Vagina (tissue), 2 donors: ENCODE results near the gene EIF3D. TPM values are rescaled to one million over a fixed set of nuclear protein-coding genes. Genes with fewer than 3 reads are reported as not detected.

Source experiments
- DNase-seq, 2 donors: peaks; one replicate each; pipeline ENCODE4 v3.0.0-alpha.2; 2017; ENCODE audit errors: extremely low spot score in 2 of 2
- H3K27ac ChIP-seq: fragments of 200-600 bp; sonication (generic); one replicate; pipeline ENCODE4 v1.5.1; 2019
- H3K27me3 ChIP-seq: fragments of 200-600 bp; sonication (generic); one replicate; pipeline ENCODE4 v1.5.1; 2019
- H3K36me3 ChIP-seq, 2 donors: fragments of 200-600 bp; sonication (generic); one replicate each; pipeline ENCODE4 v1.5.1; 2017 to 2019
- H3K4me1 ChIP-seq: fragments of 200-600 bp; sonication (generic); one replicate; pipeline ENCODE4 v1.5.1; 2019
- H3K4me3 ChIP-seq, 2 donors: fragments of 200-600 bp; sonication (generic); 1 replicate in 1 of 2; 2 replicates in 1 of 2; pipeline ENCODE4 v1.5.1; 2016 to 2019
- H3K9me3 ChIP-seq: fragments of 200-600 bp; sonication (generic); one replicate; pipeline ENCODE4 v1.5.1; 2019
- POLR2A ChIP-seq, 2 donors: fragments of 450-650 bp; IDR thresholded peaks; one replicate each; pipeline ENCODE4 v1.6.1; 2017; ENCODE audit warnings: antibody characterized with exemption in 2 of 2, mild to moderate bottlenecking in 2 of 2, moderate library complexity in 2 of 2
- POLR2AphosphoS5 ChIP-seq, 2 donors: sonication (generic); formaldehyde crosslinking; IDR thresholded peaks; one replicate each; pipeline ENCODE4 v1.9.0; 2017; ENCODE audit warnings: antibody characterized with exemption in 2 of 2, mild to moderate bottlenecking in 2 of 2, low read depth in 1 of 2; ENCODE audit not compliant: insufficient read depth in 1 of 2
- intact Hi-C: fragments of 100-400 bp; cut with DNase I; formaldehyde crosslinking; loops from one replicate; pipeline ENCODE4 v1.15.1; 2023
- total RNA-seq: library from RNA; depleted of rRNA; stranded (reverse); fragments of >200 nt; gene quantifications from one replicate; pipeline ENCODE4 v1.2.3, GENCODE V29; 2016
- TF ChIP-seq, protein P1 (sequence below), 3 experiments: fragments of 450-650 bp in 2 of 3; fragments of 200-600 bp in 1 of 3; sonication (generic) in 1 of 3; IDR thresholded peaks; one replicate each; pipeline ENCODE4 v1.5.1; 2017 to 2019; ENCODE audit warnings: antibody characterized with exemption in 3 of 3, mild to moderate bottlenecking in 2 of 3, moderate library complexity in 2 of 3

Gene EIF3D
- total RNA-seq, 1 donor from 2014 or later, result 266 TPM

- no peak for TF ChIP-seq POLR2AphosphoS5 (IDR thresholded peaks at IDR 0.05; ENCODE audit: insufficient read depth in 1 of 2, low read depth in 1 of 2)
- TF ChIP-seq, protein P1, sequence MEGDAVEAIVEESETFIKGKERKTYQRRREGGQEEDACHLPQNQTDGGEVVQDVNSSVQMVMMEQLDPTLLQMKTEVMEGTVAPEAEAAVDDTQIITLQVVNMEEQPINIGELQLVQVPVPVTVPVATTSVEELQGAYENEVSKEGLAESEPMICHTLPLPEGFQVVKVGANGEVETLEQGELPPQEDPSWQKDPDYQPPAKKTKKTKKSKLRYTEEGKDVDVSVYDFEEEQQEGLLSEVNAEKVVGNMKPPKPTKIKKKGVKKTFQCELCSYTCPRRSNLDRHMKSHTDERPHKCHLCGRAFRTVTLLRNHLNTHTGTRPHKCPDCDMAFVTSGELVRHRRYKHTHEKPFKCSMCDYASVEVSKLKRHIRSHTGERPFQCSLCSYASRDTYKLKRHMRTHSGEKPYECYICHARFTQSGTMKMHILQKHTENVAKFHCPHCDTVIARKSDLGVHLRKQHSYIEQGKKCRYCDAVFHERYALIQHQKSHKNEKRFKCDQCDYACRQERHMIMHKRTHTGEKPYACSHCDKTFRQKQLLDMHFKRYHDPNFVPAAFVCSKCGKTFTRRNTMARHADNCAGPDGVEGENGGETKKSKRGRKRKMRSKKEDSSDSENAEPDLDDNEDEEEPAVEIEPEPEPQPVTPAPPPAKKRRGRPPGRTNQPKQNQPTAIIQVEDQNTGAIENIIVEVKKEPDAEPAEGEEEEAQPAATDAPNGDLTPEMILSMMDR (IDR thresholded peaks at IDR 0.05), result no peak
- TF ChIP-seq POLR2A (IDR thresholded peaks at IDR 0.05), result no peak
- H3K4me1 ChIP-seq, result no peaks in the 10 kb centered on the region
- intact Hi-C loops, result no loop called here
- H3K27me3 ChIP-seq, result no peaks in the 10 kb centered on the region
- H3K36me3 ChIP-seq, result no peaks in the 10 kb centered on the region
- no peak for DNase-seq
- no peak overlapping the region for H3K27ac ChIP-seq
- H3K4me3 ChIP-seq, result no peak overlapping the region
- H3K9me3 ChIP-seq, result no peaks in the 10 kb centered on the region
These were observed 33.4 kb upstream of the EIF3D start for GRCh38 chr22:36562261-36562835.

- Histone ChIP-seq H3K4me1 (no peaks in the 10 kb centered on the region), H3K27ac (no peak overlapping the region), H3K4me3 (no peak overlapping the region), H3K36me3 (no peaks in the 10 kb centered on the region), H3K9me3 (no peaks in the 10 kb centered on the region), H3K27me3 (no peaks in the 10 kb centered on the region)
- intact Hi-C loops, result no loop called here
- TF ChIP-seq POLR2A (IDR thresholded peaks at IDR 0.05), result no peak
- TF ChIP-seq, protein P1 (IDR thresholded peaks at IDR 0.05), result no peak
- TF ChIP-seq POLR2AphosphoS5 (IDR thresholded peaks at IDR 0.05; ENCODE audit: insufficient read depth in 1 of 2, low read depth in 1 of 2), result no peak
- DNase-seq, result no peak
These were observed 32.4 kb upstream of the EIF3D start for GRCh38 chr22:36561291-36561811.

- intact Hi-C loops, result no loop called here
- Histone ChIP-seq H3K27me3 (no peaks in the 10 kb centered on the region), H3K9me3 (no peaks in the 10 kb centered on the region), H3K27ac (no peak overlapping the region), H3K4me1 (no peaks in the 10 kb centered on the region), H3K36me3 (no peaks in the 10 kb centered on the region), H3K4me3 (no peak overlapping the region)
- TF ChIP-seq POLR2AphosphoS5 (IDR thresholded peaks at IDR 0.05; ENCODE audit: insufficient read depth in 1 of 2, low read depth in 1 of 2) (no peak), POLR2A (IDR thresholded peaks at IDR 0.05) (no peak)
- TF ChIP-seq, protein P1 (IDR thresholded peaks at IDR 0.05), result no peak
- DNase-seq, result no peak
These were observed 31.0 kb upstream of the EIF3D start for GRCh38 chr22:36560001-36560400.

DNA sequence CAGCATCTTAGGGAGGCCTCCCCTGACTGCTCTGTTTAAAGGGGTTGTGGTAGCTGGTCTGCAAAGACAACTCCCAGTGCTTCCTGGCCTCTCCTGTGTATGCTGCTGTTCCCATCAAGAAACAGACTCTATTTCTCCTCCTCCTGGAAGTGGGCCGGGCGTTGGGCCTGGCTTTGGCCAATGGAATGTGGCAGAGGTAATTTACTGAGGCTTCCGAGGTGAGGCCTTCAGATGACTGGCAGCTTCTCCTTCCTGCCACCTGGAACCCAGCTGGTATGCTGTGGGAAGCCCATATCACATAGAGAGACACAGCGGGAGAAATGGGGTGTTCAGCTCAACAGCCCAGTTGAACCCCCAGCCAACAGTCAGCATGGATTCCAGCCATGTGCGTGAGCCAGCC is 25.1 kb upstream of the EIF3D start:
- intact Hi-C loops, result no loop called here
- DNase-seq, result no peak
- Histone ChIP-seq H3K9me3 (no peaks in the 10 kb centered on the region), H3K4me3 (no peak overlapping the region), H3K27me3 (no peaks in the 10 kb centered on the region), H3K4me1 (no peaks in the 10 kb centered on the region), H3K36me3 (no peaks in the 10 kb centered on the region), H3K27ac (no peak overlapping the region)
- TF ChIP-seq POLR2A (IDR thresholded peaks at IDR 0.05) (no peak), POLR2AphosphoS5 (IDR thresholded peaks at IDR 0.05; ENCODE audit: insufficient read depth in 1 of 2, low read depth in 1 of 2) (no peak)
- TF ChIP-seq, protein P1 (IDR thresholded peaks at IDR 0.05), result no peak

DNA sequence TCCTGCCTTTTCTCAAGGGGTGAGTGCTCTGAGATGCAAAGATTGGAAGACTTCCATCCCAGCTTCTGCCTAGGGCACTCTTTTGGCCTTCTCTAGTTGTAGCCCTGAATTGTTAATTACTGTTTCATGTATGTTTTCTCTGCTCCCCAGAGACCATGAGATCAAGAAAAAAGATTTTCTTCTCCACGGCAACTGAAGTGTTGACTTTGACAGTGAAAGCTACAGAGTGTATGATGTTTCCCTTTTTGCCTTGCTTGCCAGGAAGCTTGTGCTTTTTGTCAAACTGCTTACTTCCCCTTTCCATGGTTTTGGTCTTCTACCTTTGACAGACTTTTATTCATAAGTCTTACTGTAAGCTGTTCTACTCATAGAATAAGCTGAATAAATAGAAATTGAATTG is 23.3 kb upstream of the EIF3D start:
- intact Hi-C loops, result no loop called here
- H3K27ac ChIP-seq, result no peak overlapping the region
- H3K9me3 ChIP-seq, result no peaks in the 10 kb centered on the region
- H3K4me3 ChIP-seq, result no peak overlapping the region
- H3K4me1 ChIP-seq, result no peaks in the 10 kb centered on the region
- no peaks in the 10 kb centered on the region for H3K27me3 ChIP-seq
- no peak for DNase-seq
- H3K36me3 ChIP-seq, result no peaks in the 10 kb centered on the region
- no peak for TF ChIP-seq POLR2A (IDR thresholded peaks at IDR 0.05)
- TF ChIP-seq, protein P1 (IDR thresholded peaks at IDR 0.05), result no peak
